Neural cell (in vitro differentiated cells): ENCODE measurements around the gene SERPINE1.

ENCODE experiments used
- EP300 ChIP-seq: fragments of 450-650 bp; conservative IDR thresholded peaks from 2 replicates; pipeline ENCODE4 v1.6.1; 2014; ENCODE audit warnings: antibody characterized with exemption, mild to moderate bottlenecking, moderate library complexity; ENCODE audit not compliant: poor library complexity, severe bottlenecking
- EZH2 ChIP-seq: fragments of 200-600, 300-800 bp; shearing (Covaris generic), sonication (generic); IDR thresholded peaks from 2 replicates; pipeline ENCODE4 v1.6.1; 2014; ENCODE audit warnings: antibody characterized with exemption, low read length, borderline replicate concordance, mild to moderate bottlenecking; ENCODE audit not compliant: insufficient read depth, poor library complexity, severe bottlenecking
- MXI1 ChIP-seq: fragments of 450-650 bp; conservative IDR thresholded peaks from 2 replicates; pipeline ENCODE4 v1.6.1; 2014; ENCODE audit warnings: antibody characterized with exemption, mild to moderate bottlenecking; ENCODE audit not compliant: poor library complexity, severe bottlenecking
- POLR2AphosphoS5 ChIP-seq: IDR thresholded peaks from 2 replicates; pipeline ENCODE4 v1.6.1; 2012
- RAD21 ChIP-seq: fragments of 450-650 bp; conservative IDR thresholded peaks from 2 replicates; pipeline ENCODE4 v1.6.1; 2014; ENCODE audit warnings: antibody characterized with exemption, mild to moderate bottlenecking, moderate library complexity
- TAF1 ChIP-seq: IDR thresholded peaks from 2 replicates; pipeline ENCODE4 v1.6.1; 2012; ENCODE audit warnings: low read depth
- TF ChIP-seq, protein P1 (sequence below): fragments of 450-650 bp; IDR thresholded peaks from 2 replicates; pipeline ENCODE4 v1.5.1; 2014; ENCODE audit warnings: antibody characterized with exemption, mild to moderate bottlenecking, moderate library complexity; ENCODE audit not compliant: poor library complexity, severe bottlenecking
- TF ChIP-seq, protein P2 (sequence below): IDR thresholded peaks from 2 replicates; pipeline ENCODE4 v1.6.1; 2012; ENCODE audit warnings: borderline replicate concordance

DNA sequence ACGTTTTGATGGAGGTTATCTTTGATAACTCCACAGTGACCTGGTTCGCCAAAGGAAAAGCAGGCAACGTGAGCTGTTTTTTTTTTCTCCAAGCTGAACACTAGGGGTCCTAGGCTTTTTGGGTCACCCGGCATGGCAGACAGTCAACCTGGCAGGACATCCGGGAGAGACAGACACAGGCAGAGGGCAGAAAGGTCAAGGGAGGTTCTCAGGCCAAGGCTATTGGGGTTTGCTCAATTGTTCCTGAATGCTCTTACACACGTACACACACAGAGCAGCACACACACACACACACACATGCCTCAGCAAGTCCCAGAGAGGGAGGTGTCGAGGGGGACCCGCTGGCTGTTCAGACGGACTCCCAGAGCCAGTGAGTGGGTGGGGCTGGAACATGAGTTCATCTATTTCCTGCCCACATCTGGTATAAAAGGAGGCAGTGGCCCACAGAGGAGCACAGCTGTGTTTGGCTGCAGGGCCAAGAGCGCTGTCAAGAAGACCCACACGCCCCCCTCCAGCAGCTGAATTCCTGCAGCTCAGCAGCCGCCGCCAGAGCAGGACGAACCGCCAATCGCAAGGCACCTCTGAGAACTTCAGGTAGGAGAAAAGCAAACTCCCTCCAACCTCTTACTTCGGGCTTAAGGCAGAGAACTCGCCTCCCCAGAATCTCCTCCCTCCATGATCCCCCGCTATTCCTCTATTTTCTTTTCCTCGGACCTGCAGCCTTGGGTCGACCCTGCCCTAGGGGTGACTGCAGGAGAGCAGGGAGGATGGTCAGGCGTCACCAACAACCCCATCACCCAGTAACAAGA lies at the start of gene SERPINE1:
- TF ChIP-seq, protein P1, sequence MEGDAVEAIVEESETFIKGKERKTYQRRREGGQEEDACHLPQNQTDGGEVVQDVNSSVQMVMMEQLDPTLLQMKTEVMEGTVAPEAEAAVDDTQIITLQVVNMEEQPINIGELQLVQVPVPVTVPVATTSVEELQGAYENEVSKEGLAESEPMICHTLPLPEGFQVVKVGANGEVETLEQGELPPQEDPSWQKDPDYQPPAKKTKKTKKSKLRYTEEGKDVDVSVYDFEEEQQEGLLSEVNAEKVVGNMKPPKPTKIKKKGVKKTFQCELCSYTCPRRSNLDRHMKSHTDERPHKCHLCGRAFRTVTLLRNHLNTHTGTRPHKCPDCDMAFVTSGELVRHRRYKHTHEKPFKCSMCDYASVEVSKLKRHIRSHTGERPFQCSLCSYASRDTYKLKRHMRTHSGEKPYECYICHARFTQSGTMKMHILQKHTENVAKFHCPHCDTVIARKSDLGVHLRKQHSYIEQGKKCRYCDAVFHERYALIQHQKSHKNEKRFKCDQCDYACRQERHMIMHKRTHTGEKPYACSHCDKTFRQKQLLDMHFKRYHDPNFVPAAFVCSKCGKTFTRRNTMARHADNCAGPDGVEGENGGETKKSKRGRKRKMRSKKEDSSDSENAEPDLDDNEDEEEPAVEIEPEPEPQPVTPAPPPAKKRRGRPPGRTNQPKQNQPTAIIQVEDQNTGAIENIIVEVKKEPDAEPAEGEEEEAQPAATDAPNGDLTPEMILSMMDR, result peak; percentile 28
- TF ChIP-seq EZH2, result no peak
- TF ChIP-seq EP300, result no peak
- TF ChIP-seq, protein P2, sequence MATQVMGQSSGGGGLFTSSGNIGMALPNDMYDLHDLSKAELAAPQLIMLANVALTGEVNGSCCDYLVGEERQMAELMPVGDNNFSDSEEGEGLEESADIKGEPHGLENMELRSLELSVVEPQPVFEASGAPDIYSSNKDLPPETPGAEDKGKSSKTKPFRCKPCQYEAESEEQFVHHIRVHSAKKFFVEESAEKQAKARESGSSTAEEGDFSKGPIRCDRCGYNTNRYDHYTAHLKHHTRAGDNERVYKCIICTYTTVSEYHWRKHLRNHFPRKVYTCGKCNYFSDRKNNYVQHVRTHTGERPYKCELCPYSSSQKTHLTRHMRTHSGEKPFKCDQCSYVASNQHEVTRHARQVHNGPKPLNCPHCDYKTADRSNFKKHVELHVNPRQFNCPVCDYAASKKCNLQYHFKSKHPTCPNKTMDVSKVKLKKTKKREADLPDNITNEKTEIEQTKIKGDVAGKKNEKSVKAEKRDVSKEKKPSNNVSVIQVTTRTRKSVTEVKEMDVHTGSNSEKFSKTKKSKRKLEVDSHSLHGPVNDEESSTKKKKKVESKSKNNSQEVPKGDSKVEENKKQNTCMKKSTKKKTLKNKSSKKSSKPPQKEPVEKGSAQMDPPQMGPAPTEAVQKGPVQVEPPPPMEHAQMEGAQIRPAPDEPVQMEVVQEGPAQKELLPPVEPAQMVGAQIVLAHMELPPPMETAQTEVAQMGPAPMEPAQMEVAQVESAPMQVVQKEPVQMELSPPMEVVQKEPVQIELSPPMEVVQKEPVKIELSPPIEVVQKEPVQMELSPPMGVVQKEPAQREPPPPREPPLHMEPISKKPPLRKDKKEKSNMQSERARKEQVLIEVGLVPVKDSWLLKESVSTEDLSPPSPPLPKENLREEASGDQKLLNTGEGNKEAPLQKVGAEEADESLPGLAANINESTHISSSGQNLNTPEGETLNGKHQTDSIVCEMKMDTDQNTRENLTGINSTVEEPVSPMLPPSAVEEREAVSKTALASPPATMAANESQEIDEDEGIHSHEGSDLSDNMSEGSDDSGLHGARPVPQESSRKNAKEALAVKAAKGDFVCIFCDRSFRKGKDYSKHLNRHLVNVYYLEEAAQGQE, result no peak
- TF ChIP-seq POLR2AphosphoS5, result no peak
- TF ChIP-seq TAF1, result no peak
- TF ChIP-seq MXI1, result no peak
- TF ChIP-seq RAD21, result no peak
